ENCODE results near the gene DMRT2.

The DMRT2 gene

GRCh38 chr9:1047591-1048230 is 2.4 kb upstream of the DMRT2 start:
- DNase-seq (ENCODE audit: low read depth in 2 of 2): no peak

DNA sequence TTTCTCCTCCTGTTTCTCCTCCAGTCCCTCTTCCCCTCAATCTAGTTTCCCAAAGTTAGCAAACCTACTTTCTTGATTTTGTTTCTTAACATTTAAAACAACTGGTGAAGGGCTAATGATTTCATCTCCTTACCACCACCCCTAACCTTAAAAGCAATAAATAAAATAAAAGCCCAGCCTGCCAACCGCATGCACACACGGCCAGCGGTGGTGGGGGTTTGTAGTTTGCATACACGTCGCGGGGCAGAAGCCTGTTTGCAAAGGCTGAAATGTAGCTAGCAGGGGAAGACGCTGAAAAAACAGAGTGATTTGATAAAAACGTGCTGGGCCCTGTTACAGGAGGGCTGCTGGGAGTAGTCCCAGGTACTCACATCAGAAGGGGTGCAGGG is 1.9 kb upstream of the DMRT2 start:
- DNase-seq (ENCODE audit: low read depth in 2 of 2): no peak

DNA sequence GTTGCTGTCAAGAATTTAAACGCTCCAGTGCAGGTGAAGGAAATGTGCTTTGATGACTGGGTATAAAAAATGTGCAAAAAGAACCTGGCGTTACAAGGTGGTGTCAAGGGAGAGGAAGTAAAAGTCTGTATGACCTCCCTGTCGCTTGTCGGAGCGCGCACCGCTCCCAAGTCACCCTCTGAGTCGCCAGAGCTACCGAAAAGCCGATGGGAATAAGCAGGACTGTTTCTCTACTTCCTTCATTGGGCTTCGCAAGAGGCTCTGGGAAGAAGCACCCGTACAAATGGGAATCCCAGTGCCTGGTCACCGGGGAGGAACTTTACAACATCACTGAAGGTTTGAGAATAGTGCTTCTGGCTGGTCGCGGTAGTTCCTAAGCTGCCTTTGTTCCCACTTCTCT is 1.3 kb upstream of the DMRT2 start:
- no peak for DNase-seq (ENCODE audit: low read depth in 2 of 2)

- no peak for DNase-seq (ENCODE audit: low read depth in 2 of 2)
These were observed 516 bp upstream of the DMRT2 start for GRCh38 chr9:1049641-1050040.

- no peak for DNase-seq (ENCODE audit: low read depth in 2 of 2)
These were observed 1.0 kb downstream of the DMRT2 start for GRCh38 chr9:1051210-1051583.

DNA sequence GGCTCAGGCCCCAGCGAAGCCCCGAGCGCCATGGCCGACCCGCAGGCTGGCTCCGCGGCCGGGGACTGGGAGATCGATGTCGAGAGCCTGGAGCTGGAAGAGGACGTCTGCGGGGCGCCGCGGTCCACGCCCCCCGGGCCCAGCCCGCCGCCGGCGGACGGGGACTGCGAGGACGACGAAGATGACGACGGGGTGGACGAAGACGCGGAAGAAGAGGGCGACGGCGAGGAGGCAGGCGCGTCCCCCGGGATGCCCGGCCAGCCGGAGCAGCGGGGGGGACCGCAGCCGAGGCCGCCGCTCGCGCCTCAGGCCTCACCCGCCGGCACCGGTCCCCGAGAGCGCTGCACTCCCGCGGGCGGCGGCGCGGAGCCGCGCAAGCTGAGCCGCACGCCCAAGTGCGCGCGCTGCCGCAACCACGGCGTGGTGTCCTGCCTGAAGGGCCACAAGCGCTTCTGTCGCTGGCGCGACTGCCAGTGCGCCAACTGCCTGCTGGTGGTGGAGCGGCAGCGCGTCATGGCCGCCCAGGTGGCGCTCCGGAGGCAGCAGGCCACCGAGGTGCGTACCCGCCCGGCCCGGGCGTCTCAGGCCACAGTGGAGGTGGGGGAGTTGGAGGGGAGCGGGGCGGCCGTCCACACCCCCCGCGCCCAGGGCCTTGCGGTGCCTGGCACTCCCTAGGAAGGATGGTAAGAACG is 1.6 kb downstream of the DMRT2 start:
- no peak for DNase-seq (ENCODE audit: low read depth in 2 of 2)

DNA sequence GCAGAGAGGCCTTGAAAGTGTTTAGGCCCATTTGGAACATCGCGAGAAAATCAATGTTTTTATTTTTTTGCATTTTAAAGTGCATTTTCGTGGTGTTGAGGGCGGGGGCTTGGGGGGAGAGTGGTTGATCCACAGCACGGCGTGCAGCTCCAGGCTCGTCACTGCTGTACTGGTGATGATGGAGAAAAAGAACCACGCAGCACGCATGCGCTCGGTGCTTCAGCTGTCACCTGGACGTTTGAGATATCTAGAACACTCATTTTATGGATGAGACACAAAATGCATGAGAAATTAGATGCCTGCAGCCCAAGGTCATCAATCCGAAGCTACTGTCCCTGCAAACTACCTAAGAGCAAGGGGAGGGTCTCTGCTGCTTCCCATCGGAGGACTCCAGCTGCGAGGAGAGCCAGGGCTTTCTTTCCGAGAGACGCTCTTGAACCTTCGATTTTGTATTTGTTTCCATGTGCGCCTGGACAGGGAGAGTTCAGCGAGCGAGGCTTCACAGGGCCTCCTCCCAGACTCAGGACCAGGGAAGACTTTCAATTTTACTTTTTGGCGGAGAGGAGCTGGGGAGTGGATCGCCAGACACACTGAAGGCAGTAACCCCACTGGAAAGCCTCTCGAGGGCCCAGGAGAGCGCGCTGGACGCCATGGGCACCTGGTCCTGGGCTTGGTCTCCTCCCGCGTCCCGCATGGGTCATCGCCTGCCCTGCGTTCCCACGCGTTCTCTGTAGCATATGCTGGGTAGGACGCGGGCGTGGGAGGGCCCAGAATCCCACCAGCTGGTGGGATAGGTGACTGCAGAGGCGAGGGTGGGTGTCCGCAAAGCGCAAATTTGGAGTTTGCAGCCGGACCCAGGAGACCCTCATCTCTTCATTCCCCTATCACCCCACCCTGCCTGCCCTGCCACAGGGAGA is 2.5 kb downstream of the DMRT2 start:
- no peak for DNase-seq (ENCODE audit: low read depth in 2 of 2)

DNA sequence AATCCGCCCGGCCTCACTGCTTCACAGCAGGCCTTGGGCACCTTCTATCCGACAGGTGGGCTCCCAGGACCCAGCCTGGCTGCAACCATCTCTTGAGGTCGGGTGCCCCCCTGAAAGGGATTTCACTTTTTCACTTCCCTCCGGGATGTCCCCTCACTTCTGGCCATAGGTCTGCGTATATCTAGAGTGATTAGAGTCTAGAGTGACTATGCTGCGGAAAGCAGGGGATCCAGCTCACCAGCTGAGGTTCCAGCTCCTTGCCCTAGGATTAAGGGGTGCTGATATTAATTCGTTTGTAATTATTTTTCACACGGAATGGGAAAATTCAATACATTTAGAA is 3.1 kb downstream of the DMRT2 start:
- no peak for DNase-seq (ENCODE audit: low read depth in 2 of 2)

DNA sequence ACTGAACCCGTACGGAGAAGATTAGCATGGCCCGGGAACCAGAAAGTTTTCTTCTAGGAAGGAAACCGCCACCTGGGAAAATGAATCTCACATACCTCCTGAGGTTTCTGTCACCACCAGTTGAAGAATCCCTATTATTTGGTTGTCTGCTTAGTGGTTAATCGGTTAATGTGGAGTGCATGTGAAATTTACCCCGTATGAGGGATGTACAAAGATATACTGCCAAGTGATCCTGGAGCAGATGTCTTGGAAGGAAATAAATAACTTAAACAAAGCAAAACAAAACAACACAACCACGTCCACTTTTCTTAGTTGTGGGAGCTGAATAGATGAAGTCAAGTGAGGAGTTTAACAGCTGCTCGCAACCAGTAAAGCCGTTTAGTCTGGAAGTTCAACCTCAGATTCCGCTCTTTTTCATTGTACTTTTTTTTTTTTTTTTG is 3.8 kb downstream of the DMRT2 start:
- no peak for DNase-seq (ENCODE audit: low read depth in 2 of 2)

- DNase-seq (ENCODE audit: low read depth in 2 of 2): no peak
These were observed 5.0 kb downstream of the DMRT2 start for GRCh38 chr9:1055166-1055565.

DNA sequence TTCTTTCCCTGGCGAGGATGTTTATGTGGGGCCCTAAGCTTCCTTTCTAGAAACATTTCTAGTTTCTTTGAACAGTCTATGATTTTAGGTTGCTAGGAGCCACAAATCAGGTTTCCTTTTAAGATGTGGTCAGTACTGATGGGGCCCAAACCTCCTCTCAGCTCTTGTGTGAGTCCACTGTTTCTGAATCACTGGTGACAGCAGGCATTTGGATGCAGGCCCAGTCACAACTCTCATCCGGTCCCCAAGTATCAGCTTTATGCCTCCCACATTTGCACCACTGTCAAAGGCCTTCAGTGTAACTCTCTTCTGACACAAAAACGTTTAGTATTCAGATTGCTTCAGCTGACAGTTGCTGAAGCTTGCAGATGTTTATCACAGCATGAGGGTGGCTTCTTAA is 7.8 kb downstream of the DMRT2 start:
- no peak for DNase-seq (ENCODE audit: low read depth in 2 of 2)

GRCh38 chr9:1058826-1059487 is 8.8 kb downstream of the DMRT2 start:
- no peak for DNase-seq (ENCODE audit: low read depth in 2 of 2)

DNA sequence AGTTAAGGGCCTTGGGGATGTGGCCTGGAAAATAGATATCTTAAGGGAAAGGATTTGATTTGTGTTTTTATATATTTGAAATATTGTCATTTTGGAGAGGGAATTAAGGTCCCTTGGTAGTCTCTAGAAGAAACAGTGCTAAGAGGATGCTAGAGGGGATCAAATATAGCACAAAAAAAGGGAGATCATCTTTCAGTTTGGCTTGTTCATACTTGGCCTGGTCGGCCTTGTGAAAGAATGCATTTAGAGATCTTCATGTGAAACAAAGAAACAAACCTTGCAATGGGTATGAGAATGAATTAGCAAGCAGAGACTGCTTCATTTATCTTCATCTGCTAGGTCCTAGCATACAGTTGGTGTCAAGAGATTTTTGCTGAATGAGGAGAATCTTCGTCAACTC is 15.0 kb downstream of the DMRT2 start:
- no peak for DNase-seq (ENCODE audit: low read depth in 2 of 2)

- DNase-seq (ENCODE audit: low read depth in 2 of 2): no peak
These were observed 20.5 kb downstream of the DMRT2 start for GRCh38 chr9:1070692-1071091.

DNA sequence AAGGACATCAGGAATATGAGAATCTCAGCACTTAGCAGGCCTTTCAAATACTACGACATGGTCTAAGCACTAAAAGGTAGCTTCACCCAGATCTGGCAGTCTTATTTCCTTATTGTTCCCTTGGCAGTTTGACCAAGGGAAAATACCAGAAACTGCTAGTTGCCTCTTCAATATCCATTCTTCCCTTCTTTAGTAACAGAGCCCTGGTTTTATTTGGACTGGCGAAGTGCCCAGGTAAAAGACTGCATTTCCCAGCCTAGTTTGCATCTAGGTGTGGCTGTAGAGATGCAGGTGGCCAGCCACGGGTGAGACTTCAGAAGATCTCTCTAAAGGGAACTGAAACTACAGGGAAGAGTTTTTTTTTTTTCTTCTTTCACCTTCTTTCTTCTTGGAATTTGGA is 21.6 kb downstream of the DMRT2 start:
- DNase-seq (ENCODE audit: low read depth in 2 of 2): no peak

GRCh38 chr9:1073497-1073896 is 23.3 kb downstream of the DMRT2 start:
- no peak for DNase-seq (ENCODE audit: low read depth in 2 of 2)

DNA sequence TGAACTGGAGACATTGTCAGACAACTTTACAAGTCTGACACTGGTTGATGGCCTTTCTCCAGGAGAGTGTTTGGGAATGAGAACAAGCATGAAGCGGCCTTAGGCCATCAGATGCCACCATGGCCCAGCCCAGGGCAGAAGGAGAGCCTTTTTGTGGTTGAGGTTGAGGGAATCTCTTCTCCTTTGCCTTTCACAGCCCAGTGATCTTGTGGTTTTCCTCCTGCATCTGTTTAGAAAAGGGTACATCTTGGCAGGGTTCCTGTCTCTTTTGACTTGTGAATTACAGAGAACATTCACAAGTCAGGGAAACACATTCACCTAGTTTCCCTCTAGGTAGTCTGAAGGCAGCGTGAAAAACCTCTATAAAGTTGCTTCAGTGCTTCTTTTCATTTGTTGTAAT is 27.5 kb downstream of the DMRT2 start:
- no peak for DNase-seq (ENCODE audit: low read depth in 2 of 2)

- peak; percentile 6 to 10 for DNase-seq (ENCODE audit: low read depth in 2 of 2)
These were observed 33.3 kb downstream of the DMRT2 start for GRCh38 chr9:1083325-1083913.

GRCh38 chr9:1085086-1085485 is 34.9 kb downstream of the DMRT2 start:
- DNase-seq (ENCODE audit: low read depth in 2 of 2): no peak

GRCh38 chr9:1086517-1086916 is 36.4 kb downstream of the DMRT2 start:
- DNase-seq (ENCODE audit: low read depth in 2 of 2): no peak

- DNase-seq (ENCODE audit: low read depth in 2 of 2): no peak
These were observed 37.1 kb downstream of the DMRT2 start for GRCh38 chr9:1087120-1087881.
